Fibroblast of skin of left biceps (primary cell): ENCODE data around the gene RND3.

ENCODE experiments used
- DNase-seq, 2 experiments: peaks; one replicate each; pipeline ENCODE4 v3.0.0-alpha.2; 2013; ENCODE audit warnings: low read depth in 2 of 2

The RND3 gene

DNA sequence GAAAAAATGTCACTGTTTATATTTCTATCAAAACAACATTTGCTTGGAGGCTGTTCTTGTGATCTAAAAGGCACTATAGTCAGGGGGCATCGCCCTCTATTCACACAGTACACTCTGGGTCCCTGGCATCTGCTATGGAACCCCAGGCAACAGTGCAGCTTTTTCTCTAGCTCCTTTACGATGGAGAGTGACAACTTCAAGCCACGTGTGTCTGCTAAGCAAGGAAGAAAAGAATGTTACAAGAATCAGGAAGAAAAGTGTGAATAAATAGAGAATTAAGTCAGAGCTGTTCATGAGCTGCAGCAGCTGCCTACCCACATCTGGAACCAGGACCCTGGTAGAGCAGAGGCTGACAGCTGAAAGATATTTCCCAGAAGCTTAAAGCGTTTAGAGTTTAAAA is 11.2 kb downstream of the RND3 start:
- no peak for DNase-seq

DNA sequence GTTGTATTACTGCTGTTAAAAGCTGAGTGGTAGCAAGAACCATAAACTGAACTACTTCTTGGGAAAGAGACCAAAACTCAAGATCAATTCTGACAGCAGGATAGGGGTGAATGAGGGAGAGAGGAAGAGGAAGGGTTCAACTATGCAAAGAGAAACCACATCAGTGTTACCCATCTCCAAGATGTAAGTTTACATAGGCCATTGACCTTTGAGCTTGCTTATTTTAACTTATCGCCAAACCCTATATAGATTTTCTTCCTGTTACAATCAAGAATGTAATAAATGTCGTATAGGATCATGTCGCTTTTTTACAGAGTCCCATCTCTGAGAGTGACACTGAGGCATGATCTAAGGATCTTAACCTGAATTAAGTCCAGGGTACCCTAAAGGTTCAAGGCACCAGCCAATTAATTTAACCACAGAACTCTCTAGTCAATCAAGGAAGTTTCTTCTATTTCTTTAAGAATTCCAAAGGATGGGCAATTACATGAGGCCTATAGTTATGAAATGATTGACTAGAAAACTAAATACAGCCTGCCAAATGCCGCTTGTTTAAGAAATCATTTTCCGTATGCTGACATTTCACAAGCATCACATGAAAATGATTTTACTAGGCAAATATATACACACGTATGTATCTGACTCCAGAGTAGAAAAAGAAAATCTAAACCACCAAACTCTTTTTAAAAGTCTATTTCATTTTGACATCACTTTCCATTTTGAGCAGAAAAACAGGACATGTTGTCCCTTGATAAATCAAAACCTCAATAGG is 11.8 kb downstream of the RND3 start:
- no peak for DNase-seq

DNA sequence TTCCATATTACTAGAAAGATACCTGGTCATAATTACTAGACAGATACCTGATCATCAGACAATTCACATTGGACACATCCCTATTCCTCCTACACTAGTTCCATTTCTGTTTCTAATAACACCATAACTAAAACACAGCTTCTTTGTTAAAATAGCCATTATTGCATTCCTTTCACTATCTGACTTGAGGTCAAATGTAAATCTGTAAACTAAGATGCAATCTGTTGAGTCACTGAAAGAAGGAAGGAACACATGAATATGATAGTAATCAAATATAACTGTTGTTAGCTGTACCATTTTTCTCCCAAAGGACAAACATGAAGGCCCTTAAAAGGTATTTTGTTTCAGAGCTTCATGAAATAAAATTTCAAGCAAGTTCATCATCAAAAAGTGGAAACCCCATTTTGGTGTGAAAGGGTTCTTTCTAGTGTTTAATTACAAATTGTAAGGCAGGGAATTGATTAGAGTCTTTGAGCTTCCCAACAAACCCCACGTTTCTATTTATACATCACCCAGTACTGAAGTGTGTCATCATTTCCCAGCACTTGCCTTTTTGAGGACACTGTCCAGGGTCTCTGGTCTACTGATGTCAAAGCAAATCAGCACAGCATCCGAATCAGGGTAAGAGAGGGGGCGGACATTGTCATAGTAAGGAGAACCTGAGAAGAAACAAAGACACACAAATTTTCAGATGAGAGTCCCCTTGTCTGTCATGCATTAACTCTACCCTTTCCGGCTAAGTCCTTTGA is 13.0 kb downstream of the RND3 start:
- DNase-seq: no peak

- no peak for DNase-seq
Measured at GRCh38 chr2:150473767-150474166, 13.7 kb downstream of the RND3 start.

GRCh38 chr2:150472511-150472899 is 15.0 kb downstream of the RND3 start:
- no peak for DNase-seq

DNA sequence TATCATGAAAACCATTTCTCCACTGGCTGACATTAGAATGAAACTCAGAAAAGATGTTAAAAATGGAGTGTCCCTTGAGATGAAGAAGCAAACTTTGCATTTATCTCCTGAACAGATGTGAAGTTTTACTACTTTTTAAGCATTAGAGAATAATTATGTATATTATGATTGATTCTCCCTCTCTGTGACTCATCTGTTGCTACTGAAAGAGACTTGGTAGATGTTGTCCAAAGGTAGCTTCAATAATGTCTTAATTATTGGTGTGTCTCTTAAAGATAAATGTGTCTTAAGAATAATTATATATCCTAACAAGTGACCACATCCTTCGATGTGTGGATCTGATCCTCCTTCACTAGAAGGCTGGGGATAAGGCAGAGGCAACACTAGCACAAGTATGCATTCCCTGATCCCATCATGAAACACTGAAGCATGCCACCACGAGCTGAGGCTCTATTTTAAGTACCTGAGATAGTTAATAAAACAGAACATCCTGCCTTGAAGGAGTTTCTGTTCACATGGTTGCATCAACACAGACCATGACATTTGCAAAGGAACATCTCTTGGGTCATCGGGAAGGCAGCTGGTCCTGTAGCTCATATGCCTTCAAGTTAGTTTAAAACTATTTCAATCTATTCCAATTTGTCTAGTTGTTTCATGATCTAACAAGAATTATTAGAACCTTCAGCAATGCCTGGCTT is 15.5 kb downstream of the RND3 start:
- DNase-seq: no peak

DNA sequence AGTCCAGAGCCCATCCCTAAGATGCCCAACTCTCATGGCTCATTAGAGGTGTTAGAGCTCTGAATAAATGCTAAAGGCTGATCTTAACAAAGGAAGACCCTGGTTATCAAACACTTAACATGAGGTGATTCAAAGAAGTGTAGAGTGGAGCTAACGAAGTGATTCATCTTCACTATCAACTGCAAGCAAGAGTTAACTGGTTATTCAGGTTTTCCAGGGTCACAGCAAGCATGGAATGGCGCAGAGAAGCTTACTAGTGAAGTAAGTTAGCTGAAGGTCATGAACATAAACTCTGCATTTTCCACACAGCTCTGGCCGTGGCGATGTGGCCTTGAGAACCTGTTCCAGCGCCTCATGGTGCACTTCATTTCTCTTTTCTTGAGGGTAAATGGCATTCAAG is 17.0 kb downstream of the RND3 start:
- DNase-seq: no peak

GRCh38 chr2:150469706-150470274 is 17.7 kb downstream of the RND3 start:
- DNase-seq: no peak

DNA sequence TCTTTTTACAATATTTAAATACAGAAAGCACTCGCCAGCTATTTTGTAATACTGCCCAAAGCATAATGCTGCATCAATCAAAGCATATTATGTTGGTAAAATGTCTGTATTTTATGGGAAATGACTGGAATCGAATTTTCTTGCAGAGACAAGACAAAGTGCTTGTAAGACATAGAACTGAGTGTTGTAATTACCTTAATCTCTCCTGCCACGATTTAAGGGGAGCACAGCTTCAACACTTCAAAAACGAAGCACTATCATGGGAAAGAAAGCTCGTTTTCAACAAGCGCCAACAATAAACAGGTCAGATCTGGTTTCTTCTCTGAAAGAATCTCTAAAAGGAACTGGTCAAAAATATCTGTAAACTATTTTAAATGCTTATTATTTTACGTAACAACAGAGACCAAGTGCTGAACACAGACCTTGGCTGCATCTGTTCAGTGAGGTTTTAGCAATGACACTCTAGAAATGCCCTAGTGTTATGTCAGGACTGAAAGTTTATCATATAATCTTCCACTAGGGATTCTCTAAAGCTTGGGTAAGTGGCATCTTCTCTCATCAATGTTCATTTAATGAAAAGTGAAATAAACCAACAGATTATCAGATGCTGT is 19.0 kb downstream of the RND3 start:
- DNase-seq: no peak

DNA sequence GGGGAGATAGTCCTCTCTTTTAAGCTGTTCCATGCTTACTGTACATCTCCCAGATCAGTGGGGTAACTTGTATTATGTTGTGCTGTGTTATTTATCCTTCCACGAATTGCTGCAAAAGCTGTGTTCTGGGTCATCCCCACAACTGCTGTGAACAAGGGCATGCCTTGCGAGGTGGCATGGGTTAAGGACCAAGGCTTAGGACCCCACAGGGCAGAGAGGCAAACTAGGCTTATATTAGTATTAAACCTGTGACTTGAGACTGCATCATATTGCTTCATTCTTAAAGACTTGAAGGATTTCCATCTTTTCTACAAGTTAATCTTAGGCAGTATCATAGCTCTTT is 19.9 kb downstream of the RND3 start:
- no peak for DNase-seq

DNA sequence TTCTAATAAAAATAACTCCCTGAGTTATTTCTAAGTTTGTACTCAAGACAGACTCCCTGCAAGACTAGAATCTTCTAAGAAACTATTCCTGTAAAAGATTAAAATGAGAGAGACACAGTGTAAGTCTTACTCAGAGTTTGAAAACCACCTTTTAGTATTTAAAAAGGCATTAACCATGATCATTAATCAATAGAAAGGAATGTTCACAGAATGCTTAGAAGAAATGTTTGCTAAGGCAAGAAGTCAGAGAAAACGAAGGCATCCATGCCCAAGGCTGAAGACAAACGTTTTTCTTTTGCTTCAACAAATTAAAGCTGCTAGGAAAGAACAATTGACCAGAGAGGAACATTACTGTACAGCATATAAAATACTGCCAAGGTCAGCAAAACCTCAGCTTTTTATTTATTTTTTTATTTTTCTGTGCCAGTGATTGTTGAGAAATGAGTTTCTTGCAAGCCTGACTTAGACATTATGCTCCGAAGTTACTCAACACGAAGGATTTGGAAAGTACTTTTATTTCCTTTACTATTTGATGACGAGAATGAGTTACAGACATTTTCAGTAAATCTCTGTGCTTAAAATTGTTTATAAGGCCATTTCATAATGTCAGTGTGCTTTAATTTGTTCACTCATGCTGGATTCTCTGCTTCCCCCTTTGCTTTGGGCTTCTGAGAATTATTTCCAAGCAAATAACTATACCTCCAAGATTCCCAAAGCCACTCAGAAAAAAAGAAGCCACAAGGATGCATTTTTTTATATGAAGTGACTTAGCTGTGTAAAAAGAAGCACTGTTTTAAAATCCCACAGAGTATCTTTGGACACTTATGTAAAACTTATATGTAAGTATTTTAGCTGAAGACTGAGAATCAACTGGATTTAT is 20.5 kb downstream of the RND3 start:
- peak; percentile 82 to 86 for DNase-seq

DNA sequence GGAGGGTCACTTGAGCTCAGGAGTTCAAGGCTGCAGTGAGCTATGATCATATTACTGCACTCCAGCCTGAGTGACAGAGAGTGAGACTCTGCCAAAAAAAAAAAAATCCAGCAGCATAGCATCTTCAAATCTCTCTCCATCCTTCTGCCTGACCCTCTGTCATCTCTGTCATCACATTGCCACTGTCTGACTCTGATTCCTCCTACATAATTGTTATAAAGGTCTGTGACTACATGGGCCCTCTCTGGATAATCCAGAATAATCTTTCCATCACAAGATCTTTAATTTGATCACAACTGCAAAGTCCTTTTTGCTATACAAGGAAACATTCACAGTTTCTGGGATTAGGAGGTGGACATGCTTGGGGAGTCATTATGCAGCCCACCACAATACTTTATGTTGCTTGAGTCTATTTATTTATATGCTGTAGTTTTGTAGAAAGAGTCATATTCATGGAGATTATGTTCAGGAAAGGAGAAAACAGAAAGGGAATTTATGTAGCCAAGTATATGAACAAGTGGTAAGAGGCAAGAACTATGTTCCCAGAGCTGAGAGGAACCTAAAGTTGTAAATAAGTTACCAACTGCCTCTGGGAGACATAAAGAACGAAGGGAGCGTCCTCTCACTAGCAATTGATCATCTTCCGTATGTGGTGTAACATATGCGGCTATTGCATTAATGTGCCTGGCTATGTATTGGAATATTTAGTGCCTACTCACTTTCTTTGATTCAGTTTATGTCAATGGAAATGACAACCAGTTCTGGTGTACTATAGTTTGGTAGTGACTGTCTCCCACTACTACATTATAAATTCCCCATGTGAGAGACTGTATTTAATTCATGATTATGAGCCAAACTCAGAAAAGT is 21.5 kb downstream of the RND3 start:
- DNase-seq: no peak

- no peak for DNase-seq
Measured at GRCh38 chr2:150464986-150465385, 22.5 kb downstream of the RND3 start.

GRCh38 chr2:150464270-150464669 is 23.2 kb downstream of the RND3 start:
- DNase-seq: no peak

DNA sequence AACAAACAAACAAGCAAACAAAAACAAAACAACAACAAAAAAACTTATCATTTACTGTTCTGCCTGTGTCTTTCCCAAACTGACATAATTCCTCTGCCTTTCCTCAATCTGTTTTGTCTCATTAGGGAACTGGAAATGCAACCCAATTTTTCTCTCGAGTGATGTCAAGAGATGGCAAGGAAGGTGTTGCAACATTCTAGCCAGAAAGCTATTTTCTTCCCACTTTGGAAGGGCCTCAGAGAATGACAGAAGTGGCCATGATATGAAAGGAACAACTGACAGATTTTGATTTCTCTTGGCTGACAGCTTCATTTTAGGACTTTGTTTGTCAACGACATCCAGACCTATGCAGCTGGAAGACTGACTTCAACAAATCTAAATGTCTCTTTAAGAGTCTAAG is 24.7 kb downstream of the RND3 start:
- DNase-seq: no peak

GRCh38 chr2:150459281-150459680 is 28.2 kb downstream of the RND3 start:
- no peak for DNase-seq

- DNase-seq: no peak
Measured at GRCh38 chr2:150450765-150451164, 36.7 kb downstream of the RND3 start.

- no peak for DNase-seq
Measured at GRCh38 chr2:150449856-150450255, 37.6 kb downstream of the RND3 start.

DNA sequence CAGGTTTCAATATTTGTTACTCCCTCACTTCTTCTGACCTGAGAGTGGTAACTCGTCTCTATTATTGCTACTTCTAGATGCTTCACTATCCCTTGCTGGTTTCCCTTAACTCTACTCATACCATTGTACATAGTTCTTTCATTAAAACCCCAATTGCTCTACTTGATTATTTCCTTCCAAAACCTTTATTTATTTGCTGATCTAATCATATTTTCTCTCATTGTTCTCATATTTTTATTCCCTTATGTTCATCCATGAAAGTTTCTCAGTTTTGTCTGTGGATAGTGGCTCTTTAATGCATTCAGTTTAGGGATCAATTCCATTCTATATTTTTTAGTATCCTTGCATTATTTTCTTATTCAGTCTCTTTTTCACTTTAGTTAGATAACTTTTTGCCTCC is 42.1 kb downstream of the RND3 start:
- no peak for DNase-seq

DNA sequence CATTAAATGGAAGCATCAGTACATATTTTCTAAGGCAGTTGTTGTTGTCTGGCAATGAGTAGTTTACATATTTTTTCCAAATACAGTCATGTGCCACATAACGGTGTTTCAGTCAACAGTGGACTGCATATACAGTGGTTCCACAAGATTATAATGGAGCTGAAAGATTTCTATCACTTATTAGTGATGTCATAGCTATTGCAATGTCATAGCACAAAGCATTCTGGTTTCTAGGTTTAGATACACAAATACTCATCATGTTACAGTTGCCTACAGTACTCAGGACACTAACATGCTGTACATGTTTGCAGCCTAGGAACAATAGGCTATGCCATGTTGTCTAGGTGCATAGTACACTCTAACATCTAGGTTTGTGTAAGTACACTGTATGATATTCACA is 45.0 kb downstream of the RND3 start:
- DNase-seq: no peak
